ENCODE measurements around the gene SCFD2.

SCFD2 gene

GRCh38 chr4:52915730-52916300, 450.0 kb downstream of the SCFD2 start:
- no peak for TF ChIP-seq CTCF (IDR thresholded peaks at IDR 0.05; ENCODE audit: insufficient read depth, low read length)
- TF ChIP-seq POLR2AphosphoS5 (IDR thresholded peaks at IDR 0.05; ENCODE audit: low read depth), result no peak
- TF ChIP-seq REST (IDR thresholded peaks at IDR 0.05; ENCODE audit: insufficient replicate concordance, low read depth), result no peak
- TF ChIP-seq SPI1 (IDR thresholded peaks at IDR 0.05; ENCODE audit: borderline replicate concordance, low read depth), result no peak
- no peak for TF ChIP-seq GABPA (IDR thresholded peaks at IDR 0.05; ENCODE audit: low read depth)
- Histone ChIP-seq H3K4me3 (replicated peaks; ENCODE audit: insufficient read depth, low read length) (no peak overlapping the region), H3K27me3 (ENCODE audit: insufficient read depth, poor library complexity, severe bottlenecking) (no peaks in the 10 kb centered on the region), H3K27ac (replicated peaks) (no peak overlapping the region)
- DNase-seq (ENCODE audit: low read depth in 1 of 2, low spot score in 1 of 2), result no peak

GRCh38 chr4:52915191-52915590, 450.7 kb downstream of the SCFD2 start:
- no peak overlapping the region for H3K27ac ChIP-seq (replicated peaks)
- no peak for DNase-seq (ENCODE audit: low read depth in 1 of 2, low spot score in 1 of 2)
- H3K27me3 ChIP-seq (ENCODE audit: insufficient read depth, poor library complexity, severe bottlenecking), result no peaks in the 10 kb centered on the region
- no peak overlapping the region for H3K4me3 ChIP-seq (replicated peaks; ENCODE audit: insufficient read depth, low read length)
- TF ChIP-seq GABPA (IDR thresholded peaks at IDR 0.05; ENCODE audit: low read depth) (no peak), SPI1 (IDR thresholded peaks at IDR 0.05; ENCODE audit: borderline replicate concordance, low read depth) (no peak), REST (IDR thresholded peaks at IDR 0.05; ENCODE audit: insufficient replicate concordance, low read depth) (no peak), POLR2AphosphoS5 (IDR thresholded peaks at IDR 0.05; ENCODE audit: low read depth) (no peak), CTCF (IDR thresholded peaks at IDR 0.05; ENCODE audit: insufficient read depth, low read length) (no peak)

- no peak for DNase-seq (ENCODE audit: low read depth in 1 of 2, low spot score in 1 of 2)
- TF ChIP-seq SPI1 (IDR thresholded peaks at IDR 0.05; ENCODE audit: borderline replicate concordance, low read depth) (no peak), REST (IDR thresholded peaks at IDR 0.05; ENCODE audit: insufficient replicate concordance, low read depth) (no peak), POLR2AphosphoS5 (IDR thresholded peaks at IDR 0.05; ENCODE audit: low read depth) (no peak), CTCF (IDR thresholded peaks at IDR 0.05; ENCODE audit: insufficient read depth, low read length) (no peak), GABPA (IDR thresholded peaks at IDR 0.05; ENCODE audit: low read depth) (no peak)
- H3K27ac ChIP-seq (replicated peaks), result no peak overlapping the region
- no peaks in the 10 kb centered on the region for H3K27me3 ChIP-seq (ENCODE audit: insufficient read depth, poor library complexity, severe bottlenecking)
- no peak overlapping the region for H3K4me3 ChIP-seq (replicated peaks; ENCODE audit: insufficient read depth, low read length)
These were observed 451.7 kb downstream of the SCFD2 start for GRCh38 chr4:52914051-52914605.

Measured in HL-60 (cell line).